Left lung (tissue), 10 donors: ENCODE measurements around the gene SOX4. TPM values are rescaled to one million over a fixed set of nuclear protein-coding genes. Genes with fewer than 3 reads are reported as not detected.

Experiments used
- ATAC-seq: fragments of 200-7000 bp; cut with Tn5 transposase; one replicate; pipeline ENCODE4 v1.9.1; 2020; ENCODE audit warnings: moderate library complexity
- DNase-seq, 4 donors: peaks; one replicate each; pipeline ENCODE4 v3.0.0-alpha.2; 2013 to 2020
- H3K27ac ChIP-seq, 2 donors: fragments of 200-600 bp; sonication (generic) in 1 of 2; one replicate each; pipeline versions ENCODE4 v1.5.0 to v1.8.0; 2020 to 2021
- H3K27me3 ChIP-seq, 2 donors: fragments of 200-600 bp; sonication (generic) in 1 of 2; one replicate each; pipeline versions ENCODE4 v1.5.0 to v1.8.0; 2020 to 2021
- H3K36me3 ChIP-seq, 2 donors: fragments of 200-600 bp; sonication (generic) in 1 of 2; one replicate each; pipeline versions ENCODE4 v1.5.0 to v1.8.0; 2020 to 2021
- H3K4me1 ChIP-seq, 2 donors: fragments of 200-600 bp; one replicate each; pipeline ENCODE4 v1.8.0; 2021
- H3K4me3 ChIP-seq, 2 donors: fragments of 200-600 bp; sonication (generic) in 1 of 2; one replicate each; pipeline versions ENCODE4 v1.5.0 to v1.8.0; 2020 to 2021; ENCODE audit warnings: mild to moderate bottlenecking in 1 of 2
- H3K9me3 ChIP-seq, 2 donors: fragments of 200-600 bp; sonication (generic) in 1 of 2; one replicate each; pipeline versions ENCODE4 v1.5.0 to v1.8.0; 2020 to 2021
- CTCF ChIP-seq, 2 donors: fragments of 200-600 bp; sonication (generic) in 1 of 2; IDR thresholded peaks; one replicate each; pipeline versions ENCODE4 v1.5.0 to v1.8.0; 2021; ENCODE audit warnings: antibody characterized with exemption in 2 of 2
- intact Hi-C, 2 donors: fragments of 100-400 bp; cut with DNase I; formaldehyde crosslinking; loops; one replicate each; pipeline versions ENCODE4 v1.11.2 to v1.14.2; 2022
- polyA plus RNA-seq, 6 donors: library from polyadenylated mRNA; unstranded; fragments of 120-200 nt; gene quantifications; one replicate each; pipeline ENCODE4 v1.2.1, GENCODE V29; 2013; ENCODE audit not compliant: insufficient read length in 6 of 6
- total RNA-seq, 2 donors: library from RNA; stranded (reverse); fragmentation: NEBNext Ultra II Directional; extraction: Animal tissue kit (Norgen Biotek cat#: 25700); gene quantifications; one replicate each; pipeline ENCODE4 v1.2.1, GENCODE V29; 2021
- donor health status: DM: no; HTN: yes; CAD: no.
- donor health status: DM: no; HTN: no; CAD: no.

Gene SOX4
- total and polyA plus RNA-seq, 8 donors: 23.4 to 119 (median 101) TPM

GRCh38 chr6:21556511-21556910, 37.0 kb upstream of the SOX4 start:
- ATAC-seq (no peak), DNase-seq (no peak)
- TF ChIP-seq CTCF (IDR thresholded peaks at IDR 0.05): no peak
- H3K27me3 ChIP-seq: no peaks in the 10 kb centered on the region
- H3K27ac ChIP-seq: no peak overlapping the region
- intact Hi-C loops: no loop called here
- no peaks in the 10 kb centered on the region for H3K4me1 ChIP-seq
- H3K36me3 ChIP-seq: no peaks in the 10 kb centered on the region
- no peak overlapping the region for H3K4me3 ChIP-seq
- H3K9me3 ChIP-seq: no peaks in the 10 kb centered on the region

GRCh38 chr6:21556968-21557721, 36.4 kb upstream of the SOX4 start:
- no peaks in the 10 kb centered on the region for H3K27me3 ChIP-seq
- no peaks in the 10 kb centered on the region for H3K4me1 ChIP-seq
- DNase-seq (no peak), ATAC-seq (no peak)
- no peak overlapping the region for H3K27ac ChIP-seq
- TF ChIP-seq CTCF (IDR thresholded peaks at IDR 0.05): no peak
- intact Hi-C loops: no loop called here
- H3K4me3 ChIP-seq: no peak overlapping the region
- no peaks in the 10 kb centered on the region for H3K36me3 ChIP-seq
- H3K9me3 ChIP-seq: no peaks in the 10 kb centered on the region

- H3K27ac ChIP-seq: no peak overlapping the region
- H3K4me3 ChIP-seq: no peak overlapping the region
- H3K4me1 ChIP-seq: no peaks in the 10 kb centered on the region
- no peak for TF ChIP-seq CTCF (IDR thresholded peaks at IDR 0.05)
- intact Hi-C loops: no loop called here
- DNase-seq (no peak), ATAC-seq (no peak)
- no peaks in the 10 kb centered on the region for H3K36me3 ChIP-seq
- no peaks in the 10 kb centered on the region for H3K27me3 ChIP-seq
- peaks cover 0 to 8% of the 10 kb centered on the region in 2 donors for H3K9me3 ChIP-seq
These were observed 34.3 kb upstream of the SOX4 start for GRCh38 chr6:21559238-21559637.

- no peak overlapping the region for H3K4me3 ChIP-seq
- no peak overlapping the region for H3K27ac ChIP-seq
- no peak for TF ChIP-seq CTCF (IDR thresholded peaks at IDR 0.05)
- DNase-seq (no peak), ATAC-seq (no peak)
- no peaks in the 10 kb centered on the region for H3K36me3 ChIP-seq
- no peaks in the 10 kb centered on the region for H3K27me3 ChIP-seq
- H3K9me3 ChIP-seq: peaks cover 0 to 8% of the 10 kb centered on the region in 2 donors
- intact Hi-C loops: no loop called here
- H3K4me1 ChIP-seq: no peaks in the 10 kb centered on the region
These were observed 33.3 kb upstream of the SOX4 start for GRCh38 chr6:21560249-21560648.

GRCh38 chr6:21565431-21565830, 28.1 kb upstream of the SOX4 start:
- Histone ChIP-seq H3K27ac (no peak overlapping the region), H3K27me3 (no peaks in the 10 kb centered on the region), H3K9me3 (peaks cover 0 to 8% of the 10 kb centered on the region in 2 donors), H3K36me3 (no peaks in the 10 kb centered on the region), H3K4me1 (no peaks in the 10 kb centered on the region), H3K4me3 (no peak overlapping the region)
- ATAC-seq (no peak), DNase-seq (no peak)
- TF ChIP-seq CTCF (IDR thresholded peaks at IDR 0.05): no peak
- intact Hi-C loops: no loop called here
